ENCODE data around the gene RNLS.

DNA sequence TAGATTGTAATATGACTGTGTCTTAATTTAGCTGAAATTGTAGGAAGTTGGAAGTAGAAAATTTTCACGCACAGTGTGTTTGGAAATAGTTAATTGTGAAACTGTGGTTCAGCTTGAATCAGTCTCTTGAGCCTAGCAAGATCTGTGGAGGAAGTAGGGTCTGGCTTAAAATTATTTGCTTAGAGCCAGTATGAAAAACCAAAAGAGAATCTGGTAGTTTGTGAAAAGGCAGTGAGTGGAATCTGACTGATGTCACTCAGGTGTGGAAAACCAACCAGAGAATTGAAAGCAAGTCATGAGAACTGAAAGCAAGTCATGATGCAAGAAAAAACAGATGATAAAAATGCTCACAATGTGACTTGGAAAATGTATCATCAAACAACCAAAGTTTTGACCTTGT, 14.9 kb upstream of the RNLS start:
- TF ChIP-seq, protein P1, sequence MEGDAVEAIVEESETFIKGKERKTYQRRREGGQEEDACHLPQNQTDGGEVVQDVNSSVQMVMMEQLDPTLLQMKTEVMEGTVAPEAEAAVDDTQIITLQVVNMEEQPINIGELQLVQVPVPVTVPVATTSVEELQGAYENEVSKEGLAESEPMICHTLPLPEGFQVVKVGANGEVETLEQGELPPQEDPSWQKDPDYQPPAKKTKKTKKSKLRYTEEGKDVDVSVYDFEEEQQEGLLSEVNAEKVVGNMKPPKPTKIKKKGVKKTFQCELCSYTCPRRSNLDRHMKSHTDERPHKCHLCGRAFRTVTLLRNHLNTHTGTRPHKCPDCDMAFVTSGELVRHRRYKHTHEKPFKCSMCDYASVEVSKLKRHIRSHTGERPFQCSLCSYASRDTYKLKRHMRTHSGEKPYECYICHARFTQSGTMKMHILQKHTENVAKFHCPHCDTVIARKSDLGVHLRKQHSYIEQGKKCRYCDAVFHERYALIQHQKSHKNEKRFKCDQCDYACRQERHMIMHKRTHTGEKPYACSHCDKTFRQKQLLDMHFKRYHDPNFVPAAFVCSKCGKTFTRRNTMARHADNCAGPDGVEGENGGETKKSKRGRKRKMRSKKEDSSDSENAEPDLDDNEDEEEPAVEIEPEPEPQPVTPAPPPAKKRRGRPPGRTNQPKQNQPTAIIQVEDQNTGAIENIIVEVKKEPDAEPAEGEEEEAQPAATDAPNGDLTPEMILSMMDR (conservative IDR thresholded peaks at IDR 0.05; ENCODE audit: low read depth, low read length) = no peak
- no peak for TF ChIP-seq NFE2L2 (IDR thresholded peaks at IDR 0.05; ENCODE audit: low read depth, low read length)
- TF ChIP-seq POLR2A (IDR thresholded peaks at IDR 0.05; ENCODE audit: low read depth, low read length) = no peak
- no peak for TF ChIP-seq RCOR1 (IDR thresholded peaks at IDR 0.05; ENCODE audit: insufficient replicate concordance, low read length)
- TF ChIP-seq CEBPB (IDR thresholded peaks at IDR 0.05; ENCODE audit: low read depth, low read length) = no peak
- no peak for TF ChIP-seq BHLHE40 (IDR thresholded peaks at IDR 0.05; ENCODE audit: low read depth, low read length)
- no peak for TF ChIP-seq RFX5 (IDR thresholded peaks at IDR 0.05; ENCODE audit: low read depth, low read length)
- TF ChIP-seq MAFK (IDR thresholded peaks at IDR 0.05; ENCODE audit: low read depth, low read length) = no peak
- TF ChIP-seq, protein P2, sequence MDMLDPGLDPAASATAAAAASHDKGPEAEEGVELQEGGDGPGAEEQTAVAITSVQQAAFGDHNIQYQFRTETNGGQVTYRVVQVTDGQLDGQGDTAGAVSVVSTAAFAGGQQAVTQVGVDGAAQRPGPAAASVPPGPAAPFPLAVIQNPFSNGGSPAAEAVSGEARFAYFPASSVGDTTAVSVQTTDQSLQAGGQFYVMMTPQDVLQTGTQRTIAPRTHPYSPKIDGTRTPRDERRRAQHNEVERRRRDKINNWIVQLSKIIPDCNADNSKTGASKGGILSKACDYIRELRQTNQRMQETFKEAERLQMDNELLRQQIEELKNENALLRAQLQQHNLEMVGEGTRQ (IDR thresholded peaks at IDR 0.05; ENCODE audit: low read depth, low read length) = no peak
- no peak for TF ChIP-seq CHD1 (IDR thresholded peaks at IDR 0.05; ENCODE audit: low read depth, low read length)
- TF ChIP-seq MAZ (IDR thresholded peaks at IDR 0.05; ENCODE audit: borderline replicate concordance, low read depth, low read length) = no peak
- TF ChIP-seq SMC3 (IDR thresholded peaks at IDR 0.05; ENCODE audit: low read depth, low read length) = no peak
- TF ChIP-seq, protein P3, sequence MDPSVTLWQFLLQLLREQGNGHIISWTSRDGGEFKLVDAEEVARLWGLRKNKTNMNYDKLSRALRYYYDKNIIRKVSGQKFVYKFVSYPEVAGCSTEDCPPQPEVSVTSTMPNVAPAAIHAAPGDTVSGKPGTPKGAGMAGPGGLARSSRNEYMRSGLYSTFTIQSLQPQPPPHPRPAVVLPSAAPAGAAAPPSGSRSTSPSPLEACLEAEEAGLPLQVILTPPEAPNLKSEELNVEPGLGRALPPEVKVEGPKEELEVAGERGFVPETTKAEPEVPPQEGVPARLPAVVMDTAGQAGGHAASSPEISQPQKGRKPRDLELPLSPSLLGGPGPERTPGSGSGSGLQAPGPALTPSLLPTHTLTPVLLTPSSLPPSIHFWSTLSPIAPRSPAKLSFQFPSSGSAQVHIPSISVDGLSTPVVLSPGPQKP (IDR thresholded peaks at IDR 0.05; ENCODE audit: borderline replicate concordance, low read depth, low read length) = no peak
- TF ChIP-seq RAD21 (IDR thresholded peaks at IDR 0.05; ENCODE audit: low read length) = no peak

Data from IMR-90 (cell line).